Ovary (tissue), 9 donors: ENCODE results near the gene TPO. TPM values are rescaled to one million over a fixed set of nuclear protein-coding genes. Genes with fewer than 3 reads are reported as not detected.
"Not testable (repeated sequence)": the region's sequence is repeated elsewhere in the genome, so short reads cannot be mapped to it uniquely, and the experiment has no call there.

ENCODE experiments used
- DNase-seq, 5 donors: peaks; one replicate each; pipeline ENCODE4 v3.0.0-alpha.2; 2019 to 2020
- H3K27ac ChIP-seq, 2 donors: fragments of 200-600 bp; one replicate each; pipeline versions ENCODE4 v1.5.1 to v1.8.0; 2019 to 2022
- H3K27me3 ChIP-seq: fragments of 200-600 bp; one replicate; pipeline ENCODE4 v1.8.0; 2022
- H3K36me3 ChIP-seq: fragments of 200-600 bp; sonication (generic); one replicate; pipeline ENCODE4 v1.5.1; 2019
- H3K4me1 ChIP-seq: one replicate; pipeline ENCODE4 v1.8.1; 2013; ENCODE audit warnings: mild to moderate bottlenecking, moderate library complexity; ENCODE audit not compliant: insufficient read depth
- H3K4me3 ChIP-seq: fragments of 200-600 bp; sonication (generic); one replicate; pipeline ENCODE4 v1.5.1; 2017
- H3K9me3 ChIP-seq, 2 donors: fragments of 200-600 bp in 1 of 2; sonication (generic) in 1 of 2; one replicate each; pipeline versions ENCODE4 v1.5.1 to v1.8.1; 2013 to 2019; ENCODE audit warnings: mild to moderate bottlenecking in 1 of 2, moderate library complexity in 1 of 2
- CTCF ChIP-seq, 3 donors: fragments of 450-650 bp in 2 of 3; fragments of 200-600 bp in 1 of 3; IDR thresholded peaks; one replicate each; pipeline versions ENCODE4 v1.5.1 to v1.8.0; 2016 to 2022; ENCODE audit warnings: antibody characterized with exemption in 3 of 3, mild to moderate bottlenecking in 1 of 3
- EP300 ChIP-seq: sonication (generic); formaldehyde crosslinking; IDR thresholded peaks from one replicate; pipeline ENCODE4 v1.6.1; 2017; ENCODE audit warnings: antibody characterized with exemption
- POLR2A ChIP-seq: fragments of 450-650 bp; IDR thresholded peaks from one replicate; pipeline ENCODE4 v1.6.1; 2017; ENCODE audit warnings: antibody characterized with exemption, mild to moderate bottlenecking, moderate library complexity
- WGBS, 3 donors: extraction: QIAGEN DNeasy Blood & Tissue Kit in 1 of 3; methylation state at CpG; one replicate each; pipeline versions ENCODE4 v1.1.5 to v1.1.7; 2013 to 2017; 5-methylcytosine and 5-hydroxymethylcytosine counted together
- intact Hi-C, 4 donors: fragments of 100-400 bp; cut with DNase I; formaldehyde crosslinking; loops; one replicate each; pipeline versions ENCODE4 v1.11.0 to v1.15.1; 2022 to 2023
- polyA plus RNA-seq, 2 donors: library from polyadenylated mRNA; stranded (reverse); fragments of 200-250 nt in 1 of 2; fragments of 350-450 nt in 1 of 2; fragmentation: Illumina TruSeq in 1 of 2; extraction: RNeasy Lipid Tissue Mini Kit (QIAGEN cat#74804) in 1 of 2; gene quantifications; one replicate each; pipeline ENCODE4 v1.2.3, GENCODE V29; 2013 to 2014
- total RNA-seq, 7 donors: library from RNA; depleted of rRNA in 2 of 7; stranded (reverse); fragments of >200 nt in 2 of 7; fragmentation: NEBNext Ultra II Directional in 3 of 7; extraction: Animal tissue kit (Norgen Biotek cat#: 25700) in 3 of 7; gene quantifications; one replicate each; pipeline versions ENCODE4 v1.1.0 to v1.2.4, GENCODE V29; 2016 to 2023
- donor health status: DM: no; HTN: no; CAD: no; lungs with moderate emphysema.
- donor health status: DM: no; HTN: no; CAD: no.
- donor health status: Bipolar disorder and iron deficiency.
- donor health status: DM: yes; HTN: yes; CAD: no.
- donor health status: DM: no; HTN: no; CAD: no.
- donor health status: DM: yes; HTN: yes; CAD: no.

TPO gene
- total and polyA plus RNA-seq, 9 donors = 0.18 to 0.46 (median 0.30) TPM; not detected in 4

GRCh38 chr2:1405967-1406366 lies 7.3 kb upstream of the TPO start:
- TF ChIP-seq CTCF (IDR thresholded peaks at IDR 0.05) = no peak
- no peak for TF ChIP-seq EP300
- no peak for TF ChIP-seq POLR2A
- WGBS, 3 donors = 21 to 39% (median 23%) methylated on average over 3 of the region's 3 CpGs

GRCh38 chr2:1406434-1406833 lies 6.8 kb upstream of the TPO start:
- Histone ChIP-seq H3K9me3 (no peaks in the 10 kb centered on the region), H3K36me3 (no peaks in the 10 kb centered on the region), H3K27me3 (no peaks in the 10 kb centered on the region), H3K27ac (no peak overlapping the region), H3K4me1 (no peaks in the 10 kb centered on the region), H3K4me3 (no peak overlapping the region)
- no peak for DNase-seq
- TF ChIP-seq EP300 = no peak
- no peak for TF ChIP-seq CTCF (IDR thresholded peaks at IDR 0.05)
- TF ChIP-seq POLR2A = no peak
- intact Hi-C loops = no loop called here
- WGBS, 3 donors = 69 to 85% (median 72%) methylated on average over 2 of the region's 2 CpGs

More at GRCh38 chr2:1405967-1406366, 7.3 kb upstream of the TPO start:
- H3K4me1 ChIP-seq = no peaks in the 10 kb centered on the region
- no peak overlapping the region for H3K4me3 ChIP-seq
- no peaks in the 10 kb centered on the region for H3K27me3 ChIP-seq
- H3K27ac ChIP-seq = no peak overlapping the region
- DNase-seq = no peak
- no peaks in the 10 kb centered on the region for H3K9me3 ChIP-seq
- intact Hi-C loops = no loop called here
- H3K36me3 ChIP-seq = no peaks in the 10 kb centered on the region

- intact Hi-C loops = no loop called here
- TF ChIP-seq EP300 = no peak
- no peak for TF ChIP-seq POLR2A
- no peak for TF ChIP-seq CTCF (IDR thresholded peaks at IDR 0.05)
- no peak for DNase-seq
- Histone ChIP-seq H3K27me3 (no peaks in the 10 kb centered on the region), H3K4me1 (no peaks in the 10 kb centered on the region), H3K36me3 (no peaks in the 10 kb centered on the region), H3K4me3 (no peak overlapping the region), H3K9me3 (no peaks in the 10 kb centered on the region), H3K27ac (no peak overlapping the region)
- 80 to 83% (median 82%) methylated on average over 16 of the region's 16 CpGs for WGBS, 3 donors
Measured at GRCh38 chr2:1407950-1408675, 5.2 kb upstream of the TPO start.

- intact Hi-C loops = no loop called here
- no peak for DNase-seq
- Histone ChIP-seq H3K9me3 (no peaks in the 10 kb centered on the region), H3K27ac (no peak overlapping the region), H3K27me3 (no peaks in the 10 kb centered on the region), H3K36me3 (no peaks in the 10 kb centered on the region), H3K4me3 (no peak overlapping the region), H3K4me1 (no peaks in the 10 kb centered on the region)
- TF ChIP-seq EP300 = no peak
- 81 to 86% (median 83%) methylated on average over 13 of the region's 13 CpGs for WGBS, 3 donors
Measured at GRCh38 chr2:1414121-1414520, 858 bp downstream of the TPO start.

GRCh38 chr2:1414901-1415300 lies 1.6 kb downstream of the TPO start:
- DNase-seq, H3K4me1 ChIP-seq, H3K4me3 ChIP-seq, H3K36me3 ChIP-seq, H3K9me3 ChIP-seq, H3K27ac ChIP-seq, intact Hi-C loops, H3K27me3 ChIP-seq: not testable (repeated sequence)
- 87 to 91% (median 87%) methylated on average over 10 to 11 of the region's 11 CpGs for WGBS, 3 donors
